ENCODE results near the gene SLIT1.

DNA sequence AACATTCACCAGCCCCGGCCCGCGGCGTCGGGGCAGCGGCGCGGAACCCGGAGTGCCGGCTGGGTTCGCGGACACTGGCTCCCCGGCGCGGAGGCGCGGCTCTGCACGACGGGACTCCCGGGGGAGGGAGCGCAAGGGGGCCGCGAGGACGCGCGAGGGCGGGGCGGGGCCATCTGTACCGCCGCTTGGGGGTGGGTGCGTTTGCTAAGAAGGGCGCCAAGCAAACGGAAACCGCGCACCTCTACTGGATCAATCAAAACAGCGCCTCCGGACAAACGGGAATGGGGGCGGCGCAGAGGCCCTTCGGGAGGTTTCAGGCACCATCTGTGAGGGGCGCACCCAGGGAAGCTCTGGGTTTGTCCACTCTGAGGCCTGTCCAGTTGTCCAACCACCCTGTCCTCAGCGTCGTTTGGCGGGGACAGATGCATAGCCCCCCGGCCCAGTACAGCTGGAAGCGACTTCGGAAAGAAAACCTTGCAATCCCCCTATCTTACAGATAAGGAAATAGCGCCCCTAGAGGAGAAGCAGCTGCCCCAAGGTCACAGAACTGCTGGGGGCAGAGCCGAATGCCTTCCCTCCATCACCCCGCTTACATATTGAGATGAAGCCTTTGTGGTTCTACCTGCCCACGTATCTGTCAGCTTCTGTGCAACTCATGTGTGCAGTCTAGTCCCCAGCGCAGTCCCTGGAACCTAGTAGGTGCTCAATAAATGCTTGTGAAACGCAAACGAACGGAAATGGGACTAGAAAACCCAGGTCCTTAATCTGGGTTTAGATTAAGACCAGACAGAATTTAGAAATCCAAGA lies 10.7 kb upstream of the SLIT1 start:
- TF ChIP-seq POLR2AphosphoS5 (IDR thresholded peaks at IDR 0.05; ENCODE audit: borderline replicate concordance, low read depth, low read length) (no peak), EZH2 (IDR thresholded peaks at IDR 0.05) (no peak)

All from SK-N-MC (cell line).